ENCODE measurements around the gene PAX2.

DNA sequence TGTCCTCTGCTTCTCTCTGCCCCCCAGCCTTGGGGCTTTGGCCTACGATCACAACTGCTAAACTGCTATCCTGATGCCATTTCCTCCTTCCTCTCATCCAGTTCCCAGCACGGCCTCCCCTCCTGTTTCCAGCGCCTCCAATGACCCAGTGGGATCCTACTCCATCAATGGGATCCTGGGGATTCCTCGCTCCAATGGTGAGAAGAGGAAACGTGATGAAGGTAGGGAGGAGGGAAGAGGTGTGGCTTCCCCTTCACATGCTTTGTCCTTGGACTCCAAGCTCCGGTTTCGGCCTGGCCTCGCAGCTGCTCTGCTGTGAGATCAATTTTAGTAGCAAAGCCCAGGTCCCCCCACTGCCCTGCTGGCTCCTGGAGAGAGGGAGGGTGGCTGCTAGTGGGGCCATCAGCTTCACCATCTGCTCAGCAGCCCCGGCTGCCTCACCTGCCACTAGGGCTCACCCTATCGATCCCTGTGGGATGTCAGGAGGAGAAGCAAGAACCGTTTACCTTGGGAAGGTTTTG, 35.8 kb downstream of the PAX2 start:
- TF ChIP-seq, protein P1, sequence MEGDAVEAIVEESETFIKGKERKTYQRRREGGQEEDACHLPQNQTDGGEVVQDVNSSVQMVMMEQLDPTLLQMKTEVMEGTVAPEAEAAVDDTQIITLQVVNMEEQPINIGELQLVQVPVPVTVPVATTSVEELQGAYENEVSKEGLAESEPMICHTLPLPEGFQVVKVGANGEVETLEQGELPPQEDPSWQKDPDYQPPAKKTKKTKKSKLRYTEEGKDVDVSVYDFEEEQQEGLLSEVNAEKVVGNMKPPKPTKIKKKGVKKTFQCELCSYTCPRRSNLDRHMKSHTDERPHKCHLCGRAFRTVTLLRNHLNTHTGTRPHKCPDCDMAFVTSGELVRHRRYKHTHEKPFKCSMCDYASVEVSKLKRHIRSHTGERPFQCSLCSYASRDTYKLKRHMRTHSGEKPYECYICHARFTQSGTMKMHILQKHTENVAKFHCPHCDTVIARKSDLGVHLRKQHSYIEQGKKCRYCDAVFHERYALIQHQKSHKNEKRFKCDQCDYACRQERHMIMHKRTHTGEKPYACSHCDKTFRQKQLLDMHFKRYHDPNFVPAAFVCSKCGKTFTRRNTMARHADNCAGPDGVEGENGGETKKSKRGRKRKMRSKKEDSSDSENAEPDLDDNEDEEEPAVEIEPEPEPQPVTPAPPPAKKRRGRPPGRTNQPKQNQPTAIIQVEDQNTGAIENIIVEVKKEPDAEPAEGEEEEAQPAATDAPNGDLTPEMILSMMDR (conservative IDR thresholded peaks at IDR 0.05) = no peak
- no peak for TF ChIP-seq ZFX (IDR thresholded peaks at IDR 0.05)
